Loucy (cell line): ENCODE measurements around the gene MDGA2.

Experiments used
- H2AFZ ChIP-seq: fragments of 200-600 bp; sonication (generic); 2 replicates; pipeline ENCODE4 v1.6.0; 2016; ENCODE audit warnings: antibody characterized with exemption, mild to moderate bottlenecking, low read length, moderate library complexity
- H3F3A ChIP-seq: fragments of 200-600 bp; 2 replicates; pipeline ENCODE4 v1.6.0; 2016; ENCODE audit warnings: antibody characterized with exemption, low read depth, mild to moderate bottlenecking
- H3K27me3 ChIP-seq: fragments of 200-600 bp; sonication (generic); 2 replicates; pipeline ENCODE4 v1.6.1; 2014; ENCODE audit warnings: low read length, mild to moderate bottlenecking; ENCODE audit not compliant: insufficient read depth, poor library complexity, severe bottlenecking
- H3K36me3 ChIP-seq: fragments of 200-600 bp; sonication (generic); 2 replicates; pipeline ENCODE4 v1.6.1; 2016; ENCODE audit warnings: low read length; ENCODE audit not compliant: insufficient read depth
- H3K4me1 ChIP-seq: fragments of 200-600 bp; sonication (generic); 2 replicates; pipeline ENCODE4 v1.5.1; 2014; ENCODE audit warnings: low read length, mild to moderate bottlenecking; ENCODE audit not compliant: insufficient read depth, poor library complexity, severe bottlenecking
- H3K4me2 ChIP-seq: fragments of 200-600 bp; sonication (generic); 2 replicates; pipeline ENCODE4 v1.6.0; 2014; ENCODE audit warnings: antibody characterized with exemption, low read length, low read depth, mild to moderate bottlenecking; ENCODE audit not compliant: poor library complexity, severe bottlenecking
- H3K4me3 ChIP-seq: fragments of 200-600 bp; sonication (generic); 2 replicates; pipeline ENCODE4 v1.5.1; 2014; ENCODE audit warnings: low read length, mild to moderate bottlenecking, mixed read lengths; ENCODE audit not compliant: poor library complexity, severe bottlenecking
- H3K79me2 ChIP-seq: fragments of 200-600 bp; sonication (generic); 2 replicates; pipeline ENCODE4 v1.6.1; 2014; ENCODE audit warnings: low read length; ENCODE audit not compliant: insufficient read depth
- H3K9ac ChIP-seq: fragments of 200-600 bp; sonication (generic); 2 replicates; pipeline ENCODE4 v1.6.0; 2014; ENCODE audit warnings: mild to moderate bottlenecking, low read depth, low read length, moderate library complexity; ENCODE audit not compliant: poor library complexity, severe bottlenecking
- H3K9me2 ChIP-seq: fragments of 200-600 bp; sonication (generic); replicated peaks from 2 replicates; pipeline ENCODE4 v1.6.1; 2016; ENCODE audit warnings: low read depth, low read length, mixed read lengths
- H3K9me3 ChIP-seq: fragments of 200-600 bp; sonication (generic); 2 replicates; pipeline ENCODE4 v1.6.1; 2014; ENCODE audit warnings: mild to moderate bottlenecking, antibody characterized with exemption, low read length, low read depth; ENCODE audit not compliant: insufficient read depth
- H4K20me1 ChIP-seq: fragments of 200-600 bp; sonication (generic); 2 replicates; pipeline ENCODE4 v1.6.0; 2014; ENCODE audit warnings: antibody characterized with exemption, low read length, mild to moderate bottlenecking; ENCODE audit not compliant: insufficient read depth, poor library complexity, severe bottlenecking
- EZH2phosphoT487 ChIP-seq: fragments of 200-600 bp; IDR thresholded peaks from 2 replicates; pipeline ENCODE4 v1.6.1; 2018; ENCODE audit warnings: antibody characterized with exemption, mild to moderate bottlenecking, moderate library complexity, borderline replicate concordance
- TF ChIP-seq, protein P1 (sequence below): fragments of 200-600 bp; sonication (generic); conservative IDR thresholded peaks from 2 replicates; pipeline ENCODE4 v1.5.1; 2014; ENCODE audit warnings: mild to moderate bottlenecking, antibody characterized with exemption, low read length

Gene MDGA2

DNA sequence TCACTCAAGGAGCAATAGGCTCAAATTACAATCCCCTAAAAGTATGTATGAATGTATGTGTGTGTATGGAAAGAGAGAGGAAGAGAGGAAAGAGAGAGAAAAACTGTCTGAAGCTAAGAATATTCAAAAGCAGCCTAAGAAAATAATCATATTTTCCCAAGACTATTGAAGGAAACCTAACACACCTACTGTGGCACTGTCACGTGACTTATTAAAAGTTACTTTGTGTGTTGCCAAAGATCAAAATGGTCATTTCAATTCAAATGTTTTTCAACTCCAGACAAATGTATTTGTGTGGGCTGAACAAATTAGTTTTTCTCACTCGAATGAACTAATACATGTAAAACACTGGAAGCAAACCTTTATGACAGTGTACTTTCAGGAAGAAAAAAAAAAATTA lies 654.9 kb downstream of the MDGA2 start:
- H4K20me1 ChIP-seq, result no peaks in the 10 kb centered on the region
- H3K27me3 ChIP-seq, result no peaks in the 10 kb centered on the region
- no peak overlapping the region for H2AFZ ChIP-seq
- TF ChIP-seq, protein P1, sequence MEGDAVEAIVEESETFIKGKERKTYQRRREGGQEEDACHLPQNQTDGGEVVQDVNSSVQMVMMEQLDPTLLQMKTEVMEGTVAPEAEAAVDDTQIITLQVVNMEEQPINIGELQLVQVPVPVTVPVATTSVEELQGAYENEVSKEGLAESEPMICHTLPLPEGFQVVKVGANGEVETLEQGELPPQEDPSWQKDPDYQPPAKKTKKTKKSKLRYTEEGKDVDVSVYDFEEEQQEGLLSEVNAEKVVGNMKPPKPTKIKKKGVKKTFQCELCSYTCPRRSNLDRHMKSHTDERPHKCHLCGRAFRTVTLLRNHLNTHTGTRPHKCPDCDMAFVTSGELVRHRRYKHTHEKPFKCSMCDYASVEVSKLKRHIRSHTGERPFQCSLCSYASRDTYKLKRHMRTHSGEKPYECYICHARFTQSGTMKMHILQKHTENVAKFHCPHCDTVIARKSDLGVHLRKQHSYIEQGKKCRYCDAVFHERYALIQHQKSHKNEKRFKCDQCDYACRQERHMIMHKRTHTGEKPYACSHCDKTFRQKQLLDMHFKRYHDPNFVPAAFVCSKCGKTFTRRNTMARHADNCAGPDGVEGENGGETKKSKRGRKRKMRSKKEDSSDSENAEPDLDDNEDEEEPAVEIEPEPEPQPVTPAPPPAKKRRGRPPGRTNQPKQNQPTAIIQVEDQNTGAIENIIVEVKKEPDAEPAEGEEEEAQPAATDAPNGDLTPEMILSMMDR, result no peak
- TF ChIP-seq EZH2phosphoT487, result no peak
- H3K9me3 ChIP-seq, result no peaks in the 10 kb centered on the region
- H3K4me1 ChIP-seq, result no peaks in the 10 kb centered on the region
- no peak overlapping the region for H3K4me3 ChIP-seq
- H3K9me2 ChIP-seq, result no peaks in the 10 kb centered on the region
- no peaks in the 10 kb centered on the region for H3F3A ChIP-seq
- no peaks in the 10 kb centered on the region for H3K36me3 ChIP-seq
- no peaks in the 10 kb centered on the region for H3K79me2 ChIP-seq
- H3K4me2 ChIP-seq, result no peak overlapping the region
- no peak overlapping the region for H3K9ac ChIP-seq

DNA sequence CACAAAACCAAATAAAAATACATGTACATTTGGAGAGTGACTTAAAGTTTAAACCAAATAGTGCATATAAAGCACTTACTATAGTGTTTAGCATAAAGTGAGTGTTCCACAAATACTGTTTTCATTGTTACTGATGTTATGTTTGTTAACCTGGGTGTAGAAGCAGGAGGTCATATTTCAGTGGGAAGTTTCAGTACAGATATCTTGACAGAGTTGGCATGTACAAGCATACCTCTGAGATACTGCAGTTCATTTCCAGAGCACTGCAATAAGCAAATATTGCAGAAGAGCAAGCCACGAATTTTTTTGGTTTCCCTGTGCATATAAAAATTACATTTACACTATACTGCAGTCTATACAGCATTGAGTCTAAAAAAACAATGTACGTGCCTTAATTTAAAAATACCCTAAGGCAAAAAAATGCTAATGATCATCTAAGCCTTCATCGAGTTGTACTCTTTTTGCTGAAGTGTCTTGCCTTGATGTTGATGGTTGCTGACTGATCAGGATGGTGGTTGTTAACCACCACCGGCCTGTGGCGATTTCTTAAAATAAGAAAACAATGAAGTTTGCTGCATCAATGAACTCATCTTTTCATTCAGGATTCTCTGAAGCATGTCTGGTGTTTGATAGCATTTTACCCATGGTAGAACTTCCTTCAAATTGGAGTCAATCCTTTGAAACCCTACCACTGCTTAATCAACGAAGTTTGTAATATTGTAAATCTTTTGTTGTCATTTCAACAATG lies 662.7 kb downstream of the MDGA2 start:
- TF ChIP-seq EZH2phosphoT487, result no peak
- TF ChIP-seq, protein P1, result no peak
- Histone ChIP-seq H4K20me1 (no peaks in the 10 kb centered on the region), H3K4me1 (no peaks in the 10 kb centered on the region)

DNA sequence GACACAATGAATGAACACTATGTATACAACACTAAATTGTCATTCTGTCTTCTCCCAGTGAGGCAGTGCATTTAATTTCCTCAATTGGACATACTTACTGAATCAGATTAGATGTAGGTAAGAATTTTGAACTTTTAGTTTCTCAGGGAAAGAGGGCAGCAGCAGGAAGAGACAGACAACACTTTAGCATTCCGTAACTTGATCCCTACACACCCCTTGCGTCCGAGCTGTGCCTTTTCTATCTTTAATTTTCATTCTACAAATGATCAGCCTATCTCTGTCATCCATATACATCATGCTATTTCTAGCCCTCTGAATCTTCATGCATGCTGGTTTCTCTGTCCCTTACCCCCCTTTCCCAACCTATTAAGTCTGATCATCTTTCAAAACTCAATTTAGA lies 665.8 kb downstream of the MDGA2 start:
- Histone ChIP-seq H3K9ac (no peak overlapping the region), H3K4me1 (no peaks in the 10 kb centered on the region), H3K27me3 (no peaks in the 10 kb centered on the region), H3K79me2 (no peaks in the 10 kb centered on the region), H3K36me3 (no peaks in the 10 kb centered on the region), H3F3A (no peaks in the 10 kb centered on the region), H2AFZ (no peak overlapping the region), H4K20me1 (no peaks in the 10 kb centered on the region), H3K4me3 (no peak overlapping the region), H3K4me2 (no peak overlapping the region), H3K9me2 (no peaks in the 10 kb centered on the region), H3K9me3 (no peaks in the 10 kb centered on the region)
- TF ChIP-seq, protein P1, result no peak
- no peak for TF ChIP-seq EZH2phosphoT487

More for the DNA sequence above, 662.7 kb downstream of the MDGA2 start:
- Histone ChIP-seq H3K9ac (no peak overlapping the region), H3K4me2 (no peak overlapping the region), H2AFZ (no peak overlapping the region), H3K79me2 (no peaks in the 10 kb centered on the region), H3F3A (no peaks in the 10 kb centered on the region), H3K4me3 (no peak overlapping the region), H3K9me3 (no peaks in the 10 kb centered on the region), H3K36me3 (no peaks in the 10 kb centered on the region), H3K27me3 (no peaks in the 10 kb centered on the region), H3K9me2 (no peaks in the 10 kb centered on the region)
